ENCODE results near the gene MAML3.

- TF ChIP-seq POLR2A (IDR thresholded peaks at IDR 0.05; ENCODE audit: low read depth, low read length), result no peak
- TF ChIP-seq POLR2AphosphoS5 (IDR thresholded peaks at IDR 0.05; ENCODE audit: low read depth, low read length), result no peak
- TF ChIP-seq PAX5 (IDR thresholded peaks at IDR 0.05; ENCODE audit: insufficient read depth, low read length, severe bottlenecking), result no peak
Observed at GRCh38 chr4:140108243-140108642, 45.7 kb downstream of the MAML3 start.

Data from GM12891 (cell line).